CD8-positive, alpha-beta memory T cell (primary cell): ENCODE data around the gene GRB14. TPM values are rescaled to one million over a fixed set of nuclear protein-coding genes. Genes with fewer than 3 reads are reported as not detected.
"Not testable (repeated sequence)": the region's sequence is repeated elsewhere in the genome, so short reads cannot be mapped to it uniquely, and the experiment has no call there.

Source experiments
- CTCF ChIA-PET: fragments of 350-600 bp; sonication (Branson Sonifier 250); formaldehyde crosslinking; loops from one replicate; lab custom pipeline; 2021; ENCODE audit warnings: antibody characterized with exemption; lab: Charles Lee
- POLR2A ChIA-PET: fragments of 350-600 bp; sonication (Branson Sonifier 250); formaldehyde crosslinking; loops from one replicate; lab custom pipeline; 2021; ENCODE audit warnings: antibody characterized with exemption; lab: Charles Lee
- DNase-seq, 5 donors: peaks; one replicate each; pipeline versions ENCODE4 v3.0.0 to v3.0.0-alpha.2; 2020 to 2022; ENCODE audit warnings: mixed read lengths in 1 of 5
- H3K27ac ChIP-seq: one replicate; pipeline ENCODE4 v1.7.0; 2013; ENCODE audit warnings: low read depth, mild to moderate bottlenecking, low read length, moderate library complexity
- H3K27me3 ChIP-seq: 2 replicates; pipeline ENCODE4 v1.7.0; 2013; ENCODE audit warnings: low read length, mild to moderate bottlenecking; ENCODE audit not compliant: insufficient read depth, poor library complexity, severe bottlenecking
- H3K36me3 ChIP-seq: 2 replicates; pipeline ENCODE4 v1.7.0; 2013; ENCODE audit warnings: mild to moderate bottlenecking, low read length, moderate library complexity; ENCODE audit not compliant: insufficient read depth
- H3K4me1 ChIP-seq: 2 replicates; pipeline ENCODE4 v1.7.0; 2013; ENCODE audit warnings: mild to moderate bottlenecking, low read length, moderate library complexity; ENCODE audit not compliant: insufficient read depth
- H3K4me3 ChIP-seq: 2 replicates; pipeline ENCODE4 v1.7.0; 2013; ENCODE audit warnings: mild to moderate bottlenecking, low read length
- H3K9me3 ChIP-seq: 2 replicates; pipeline ENCODE4 v1.7.0; 2013; ENCODE audit warnings: mild to moderate bottlenecking, low read length
- H3K27ac Mint-ChIP-seq, 8 donors: one replicate each; pipeline ENCODE4 v1.8.0; 2020 to 2021; ENCODE audit warnings: mixed read lengths in 8 of 8, mild to moderate bottlenecking in 6 of 8, inconsistent platforms in 3 of 8, moderate library complexity in 3 of 8
- H3K27me3 Mint-ChIP-seq, 2 donors: one replicate each; pipeline ENCODE4 v1.8.0; 2020 to 2021; ENCODE audit warnings: mixed read lengths in 2 of 2, mild to moderate bottlenecking in 1 of 2, moderate library complexity in 1 of 2
- H3K36me3 Mint-ChIP-seq, 3 donors: one replicate each; pipeline ENCODE4 v1.8.0; 2020 to 2021; ENCODE audit warnings: mixed read lengths in 3 of 3, inconsistent platforms in 1 of 3, mild to moderate bottlenecking in 1 of 3
- H3K4me1 Mint-ChIP-seq, 3 donors: one replicate each; pipeline ENCODE4 v1.8.0; 2020 to 2021; ENCODE audit warnings: mixed read lengths in 3 of 3, inconsistent platforms in 1 of 3, mild to moderate bottlenecking in 1 of 3
- H3K4me3 Mint-ChIP-seq, 7 donors: one replicate each; pipeline ENCODE4 v1.8.0; 2020 to 2021; ENCODE audit warnings: mixed read lengths in 7 of 7, mild to moderate bottlenecking in 6 of 7, moderate library complexity in 4 of 7, inconsistent platforms in 2 of 7
- H3K9me3 Mint-ChIP-seq, 5 donors: one replicate each; pipeline ENCODE4 v1.8.0; 2020 to 2022; ENCODE audit warnings: mixed read lengths in 5 of 5, mild to moderate bottlenecking in 3 of 5, moderate library complexity in 2 of 5, inconsistent platforms in 1 of 5
- polyA plus RNA-seq: library from polyadenylated mRNA; unstranded; fragments of 300-500 nt; fragmentation: Illumina TruSeq; gene quantifications from one replicate; pipeline ENCODE4 v1.2.3, GENCODE V29; 2021
- total RNA-seq, 2 experiments: library from RNA; stranded (reverse); gene quantifications; one replicate each; pipeline ENCODE4 v1.2.3, GENCODE V29; 2021

The GRB14 gene
- total and polyA plus RNA-seq, 3 experiments from 2014 or later: not detected

DNA sequence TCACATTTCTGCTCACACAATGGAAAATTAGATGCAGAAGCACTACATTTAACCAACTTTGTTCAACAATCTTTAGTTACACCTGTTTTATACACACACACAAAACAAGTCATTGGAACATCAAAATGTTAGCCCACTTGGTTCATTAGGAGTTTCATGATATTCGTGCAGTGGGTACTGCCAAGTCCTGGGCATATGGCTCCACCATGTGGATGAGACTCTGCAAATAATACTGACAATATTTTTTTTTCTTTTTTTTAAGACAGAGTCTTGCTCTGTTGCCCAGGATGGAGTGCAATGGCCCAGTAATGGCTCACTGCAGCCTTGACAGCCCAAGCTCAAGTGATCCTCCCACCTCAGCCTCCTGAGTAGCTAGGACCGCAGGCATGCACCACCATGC is 34.5 kb upstream of the GRB14 start:
- Mint-ChIP-seq H3K9me3 (peaks cover 3 to 17% (median 8%) of the 10 kb centered on the region in 5 donors), H3K27me3 (no peaks in the 10 kb centered on the region)
- POLR2A ChIA-PET: no interaction called here

DNA sequence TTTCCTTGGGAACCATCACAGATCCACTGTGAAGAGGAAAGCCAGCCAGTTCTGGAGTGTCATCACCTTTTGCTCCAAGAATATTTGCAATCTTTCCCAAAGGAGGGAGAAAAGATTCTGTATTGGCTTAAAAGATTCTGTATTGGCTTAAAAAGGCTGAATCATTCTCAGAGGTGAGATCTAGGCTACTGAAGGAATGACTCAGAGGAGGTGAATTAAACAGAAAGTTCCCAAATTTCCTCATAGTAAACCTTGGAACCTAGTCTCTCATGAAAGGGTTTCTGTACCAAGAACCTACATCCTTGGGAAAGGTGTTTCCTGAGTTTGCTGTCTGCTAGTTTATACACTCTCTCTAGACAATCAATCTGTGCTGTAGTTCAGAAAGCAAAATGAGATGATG is 34.1 kb upstream of the GRB14 start:
- Histone ChIP-seq H3K27me3 (no peaks in the 10 kb centered on the region), H3K9me3 (no peaks in the 10 kb centered on the region), H3K4me3 (no peak overlapping the region), H3K27ac (no peak overlapping the region), H3K36me3 (no peaks in the 10 kb centered on the region), H3K4me1 (no peaks in the 10 kb centered on the region)
- Mint-ChIP-seq H3K9me3 (peaks cover 7 to 21% (median 10%) of the 10 kb centered on the region in 5 donors), H3K4me1 (no peaks in the 10 kb centered on the region), H3K27ac (no peak overlapping the region), H3K4me3 (no peak overlapping the region), H3K36me3 (no peaks in the 10 kb centered on the region), H3K27me3 (no peaks in the 10 kb centered on the region)
- ChIA-PET CTCF (no interaction called here), POLR2A (no interaction called here)
- DNase-seq: no peak

More for the DNA sequence above, 34.5 kb upstream of the GRB14 start:
- Histone ChIP-seq H3K27ac (no peak overlapping the region), H3K36me3 (no peaks in the 10 kb centered on the region), H3K9me3 (no peaks in the 10 kb centered on the region), H3K27me3 (no peaks in the 10 kb centered on the region), H3K4me3 (no peak overlapping the region), H3K4me1 (no peaks in the 10 kb centered on the region)
- Mint-ChIP-seq H3K36me3 (no peaks in the 10 kb centered on the region), H3K4me3 (no peak overlapping the region), H3K27ac (no peak overlapping the region), H3K4me1 (no peaks in the 10 kb centered on the region)
- no peak for DNase-seq
- CTCF ChIA-PET: no interaction called here

DNA sequence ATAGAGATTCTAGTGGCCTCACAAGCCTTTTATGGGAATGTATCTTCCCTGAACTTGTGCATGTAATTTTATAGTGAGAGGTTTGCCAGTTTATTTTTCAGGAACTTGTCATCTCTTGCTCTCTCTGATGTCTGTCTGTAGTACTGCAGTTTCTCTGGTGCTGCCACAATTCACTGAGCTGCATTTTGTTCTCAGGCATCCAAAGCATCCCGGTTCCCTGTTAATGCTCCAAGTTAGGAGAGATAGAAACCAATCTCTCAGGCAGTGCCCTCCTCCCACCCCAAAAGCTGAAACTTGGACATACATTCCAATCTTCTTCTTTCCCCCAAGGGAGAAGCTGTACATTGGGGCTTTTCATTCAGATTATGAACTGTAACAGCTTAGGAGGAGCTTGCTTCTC is 30.1 kb upstream of the GRB14 start:
- ChIA-PET POLR2A (no interaction called here), CTCF (no interaction called here)
- Histone ChIP-seq H3K27ac (no peak overlapping the region), H3K4me1 (no peaks in the 10 kb centered on the region), H3K9me3 (no peaks in the 10 kb centered on the region), H3K4me3 (no peak overlapping the region), H3K27me3 (no peaks in the 10 kb centered on the region), H3K36me3 (no peaks in the 10 kb centered on the region)
- no peaks in the 10 kb centered on the region for H3K4me1 Mint-ChIP-seq
- H3K27ac Mint-ChIP-seq: no peak overlapping the region
- H3K36me3 Mint-ChIP-seq: no peaks in the 10 kb centered on the region
- H3K9me3 Mint-ChIP-seq: peaks cover 12 to 25% (median 16%) of the 10 kb centered on the region in 5 donors
- no peak overlapping the region for H3K4me3 Mint-ChIP-seq
- no peak for DNase-seq
- no peaks in the 10 kb centered on the region for H3K27me3 Mint-ChIP-seq

DNA sequence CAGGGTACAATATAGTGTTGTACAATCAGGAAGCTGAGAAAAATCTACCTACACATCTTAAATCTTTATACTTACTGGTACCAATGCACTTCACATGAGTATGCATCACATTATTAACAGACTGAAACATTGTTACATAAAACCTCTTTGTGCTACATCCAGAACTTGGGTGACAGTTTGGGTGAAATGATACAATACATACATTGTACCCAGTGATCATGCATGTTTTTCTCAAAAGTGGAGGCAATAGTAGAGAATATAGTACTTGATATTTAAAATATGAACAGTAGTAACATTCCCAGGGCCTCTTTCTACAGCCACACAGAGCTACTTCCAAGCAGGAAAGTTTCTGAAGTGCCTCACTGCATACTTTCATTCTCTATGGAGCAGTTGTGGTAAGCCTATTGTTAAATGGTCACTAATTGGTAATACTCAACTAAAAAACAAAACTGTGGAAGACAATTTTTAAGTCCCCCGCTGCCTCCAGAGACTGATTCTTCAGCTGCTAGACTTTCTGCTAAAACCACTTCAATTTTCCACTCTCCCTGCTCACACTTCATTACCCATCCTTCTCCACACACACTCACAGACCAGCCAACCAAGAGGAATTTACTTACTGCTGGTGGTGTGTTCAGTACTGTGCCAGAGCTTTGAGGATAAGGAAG is 22.9 kb upstream of the GRB14 start:
- Histone ChIP-seq H3K4me1 (no peaks in the 10 kb centered on the region), H3K27ac (no peak overlapping the region), H3K9me3 (no peaks in the 10 kb centered on the region), H3K27me3 (no peaks in the 10 kb centered on the region), H3K4me3 (no peak overlapping the region), H3K36me3 (no peaks in the 10 kb centered on the region)
- POLR2A ChIA-PET: no interaction called here
- no peak overlapping the region for H3K27ac Mint-ChIP-seq
- no peak overlapping the region for H3K4me3 Mint-ChIP-seq
- CTCF ChIA-PET: no interaction called here
- no peak for DNase-seq
- H3K4me1 Mint-ChIP-seq: no peaks in the 10 kb centered on the region
- no peaks in the 10 kb centered on the region for H3K27me3 Mint-ChIP-seq
- H3K9me3 Mint-ChIP-seq: peaks cover 3 to 9% (median 6%) of the 10 kb centered on the region in 5 donors
- H3K36me3 Mint-ChIP-seq: no peaks in the 10 kb centered on the region

DNA sequence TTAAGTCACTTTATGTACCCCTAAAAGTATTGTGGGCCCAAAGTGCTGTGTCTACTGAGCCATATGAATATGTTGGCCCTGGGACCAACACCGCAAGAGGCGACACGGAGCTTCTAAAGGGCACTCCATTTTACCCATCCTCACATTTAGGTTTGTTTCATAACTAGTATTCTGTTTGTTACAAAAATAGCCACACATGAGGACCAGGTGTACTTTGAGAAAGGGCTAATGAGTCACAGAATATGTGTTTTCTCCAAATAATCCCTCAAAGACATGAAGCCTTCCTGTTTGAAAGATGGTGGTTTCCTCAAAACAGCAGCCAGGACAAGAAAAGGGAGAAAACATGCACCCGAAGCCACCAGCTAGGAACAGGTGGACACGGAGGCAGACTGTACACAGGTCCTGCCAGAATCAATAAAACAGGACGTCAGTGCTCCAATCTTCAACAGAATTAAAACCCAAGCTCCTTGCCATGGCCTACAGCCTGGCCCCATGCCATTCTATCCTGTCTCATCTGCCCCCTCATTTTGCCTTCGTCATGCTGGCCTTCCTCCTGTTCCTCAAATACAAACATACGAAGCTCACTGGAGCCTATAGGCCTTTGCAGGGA is 21.8 kb upstream of the GRB14 start:
- Histone ChIP-seq H3K27ac (no peak overlapping the region), H3K4me3 (no peak overlapping the region), H3K27me3 (no peaks in the 10 kb centered on the region), H3K4me1 (no peaks in the 10 kb centered on the region), H3K9me3 (no peaks in the 10 kb centered on the region), H3K36me3 (no peaks in the 10 kb centered on the region)
- Mint-ChIP-seq H3K27ac (no peak overlapping the region), H3K36me3 (no peaks in the 10 kb centered on the region), H3K4me3 (no peak overlapping the region), H3K4me1 (no peaks in the 10 kb centered on the region), H3K9me3 (peaks cover 0 to 13% (median 3%) of the 10 kb centered on the region in 5 donors), H3K27me3 (no peaks in the 10 kb centered on the region)
- DNase-seq: no peak
- ChIA-PET POLR2A (no interaction called here), CTCF (no interaction called here)

DNA sequence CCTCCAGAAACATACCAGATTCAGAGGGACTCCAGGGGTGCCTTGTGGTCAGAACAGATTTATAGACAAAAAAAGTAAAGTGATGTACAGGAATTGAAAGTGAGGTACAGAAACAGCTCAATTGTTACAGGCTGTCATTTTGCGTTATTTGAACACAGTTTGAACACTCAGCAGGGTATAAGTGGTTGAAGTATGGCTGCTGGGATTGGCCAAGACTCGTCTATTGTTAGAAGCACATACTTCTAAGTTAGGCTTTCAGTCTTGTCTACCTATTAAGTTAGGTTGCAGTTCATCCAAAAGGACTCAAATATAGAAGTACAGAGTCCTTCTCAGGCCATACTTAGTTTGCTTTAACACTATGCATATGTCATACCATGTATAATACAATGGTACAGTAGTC is 21.0 kb upstream of the GRB14 start:
- Mint-ChIP-seq H3K9me3 (peaks cover 0 to 14% (median 3%) of the 10 kb centered on the region in 5 donors), H3K27ac (no peak overlapping the region), H3K27me3 (no peaks in the 10 kb centered on the region), H3K36me3 (no peaks in the 10 kb centered on the region), H3K4me3 (no peak overlapping the region), H3K4me1 (no peaks in the 10 kb centered on the region)
- H3K27ac ChIP-seq: no peak overlapping the region
- H3K4me3 ChIP-seq: no peak overlapping the region
- H3K9me3 ChIP-seq: no peaks in the 10 kb centered on the region
- no peaks in the 10 kb centered on the region for H3K36me3 ChIP-seq
- no peaks in the 10 kb centered on the region for H3K27me3 ChIP-seq
- ChIA-PET CTCF (no interaction called here), POLR2A (no interaction called here)
- no peaks in the 10 kb centered on the region for H3K4me1 ChIP-seq
- no peak for DNase-seq

DNA sequence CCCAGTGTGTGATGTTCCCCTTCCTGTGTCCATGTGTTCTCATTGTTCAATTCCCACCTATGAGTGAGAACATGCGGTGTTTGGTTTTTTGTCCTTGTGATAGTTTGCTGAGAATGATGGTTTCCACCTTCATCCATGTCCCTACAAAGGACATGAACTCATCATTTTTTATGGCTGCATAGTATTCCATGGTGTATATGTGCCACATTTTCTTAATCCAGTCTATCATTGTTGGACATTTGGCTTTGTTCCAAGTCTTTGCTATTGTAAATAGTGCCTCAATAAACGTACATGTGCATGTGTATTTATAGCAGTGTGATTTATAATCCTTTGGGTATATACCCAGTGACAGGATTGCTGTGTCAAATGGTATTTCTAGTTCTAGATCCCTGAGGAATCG is 7.0 kb upstream of the GRB14 start:
- H3K9me3 ChIP-seq, POLR2A ChIA-PET, H3K36me3 Mint-ChIP-seq, H3K4me3 Mint-ChIP-seq, CTCF ChIA-PET, H3K4me1 ChIP-seq, H3K27ac Mint-ChIP-seq, H3K4me3 ChIP-seq, H3K36me3 ChIP-seq, H3K27me3 ChIP-seq, DNase-seq, H3K27ac ChIP-seq, H3K27me3 Mint-ChIP-seq, H3K4me1 Mint-ChIP-seq: not testable (repeated sequence)
- peaks cover 0 to 18% (median 3%) of the 10 kb centered on the region in 5 donors for H3K9me3 Mint-ChIP-seq

DNA sequence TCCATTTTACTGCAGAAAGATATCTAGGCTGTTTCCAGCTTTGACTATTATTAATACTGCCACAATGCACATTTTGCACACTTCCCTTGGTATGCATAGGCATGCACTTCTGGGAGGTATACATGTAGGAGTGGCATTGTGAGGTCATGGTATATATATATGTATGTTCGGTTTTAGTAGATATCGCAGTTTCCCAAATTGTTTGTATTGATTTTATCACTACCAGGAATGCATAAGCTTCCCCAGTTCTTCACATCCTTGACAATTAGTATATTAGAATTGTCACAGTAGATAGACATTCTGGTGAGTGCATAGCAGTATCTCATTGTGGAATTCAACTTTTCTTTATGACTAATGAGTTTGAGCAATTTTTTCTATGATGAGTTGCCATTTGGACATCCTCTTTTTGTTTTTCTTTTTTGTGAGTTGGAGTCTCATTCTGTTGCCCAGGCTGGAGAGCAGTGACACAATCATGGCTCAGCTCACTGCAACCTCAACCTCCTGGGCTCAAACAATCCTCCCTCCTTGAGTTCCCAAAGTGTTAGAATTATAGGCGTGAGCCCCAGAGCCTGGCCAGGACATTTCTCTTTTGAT is 4.2 kb upstream of the GRB14 start:
- peaks cover 0 to 3% (median 0%) of the 10 kb centered on the region in 3 donors for H3K4me1 Mint-ChIP-seq

More for the DNA sequence above, 4.2 kb upstream of the GRB14 start:
- POLR2A ChIA-PET: no interaction called here
- no peak overlapping the region for H3K4me3 ChIP-seq
- no peak for DNase-seq
- Mint-ChIP-seq H3K36me3 (no peaks in the 10 kb centered on the region), H3K27me3 (peaks cover 7 to 13% of the 10 kb centered on the region in 2 donors), H3K27ac (no peak overlapping the region), H3K4me3 (no peak overlapping the region), H3K9me3 (peaks cover 2 to 6% (median 3%) of the 10 kb centered on the region in 5 donors)
- no peaks in the 10 kb centered on the region for H3K4me1 ChIP-seq
- CTCF ChIA-PET: no interaction called here
- no peaks in the 10 kb centered on the region for H3K9me3 ChIP-seq
- H3K27me3 ChIP-seq: no peaks in the 10 kb centered on the region
- H3K27ac ChIP-seq: no peak overlapping the region
- H3K36me3 ChIP-seq: no peaks in the 10 kb centered on the region
